ENCODE data around the gene ERGIC1. TPM values are rescaled to one million over a fixed set of nuclear protein-coding genes. Genes with fewer than 3 reads are reported as not detected.

The ERGIC1 gene
- total RNA-seq, 2 experiments from 2014 or later = 59.5 to 63.2 TPM

- no peaks in the 10 kb centered on the region for H3K27me3 Mint-ChIP-seq
- ATAC-seq (ENCODE audit: low read depth) (no peak), DNase-seq (no peak)
- no peak overlapping the region for H3K4me3 Mint-ChIP-seq
- H3K4me1 Mint-ChIP-seq = peaks cover 1% of the 10 kb centered on the region
- peaks cover 4% of the 10 kb centered on the region for H3K36me3 Mint-ChIP-seq
- H3K9me3 Mint-ChIP-seq = no peaks in the 10 kb centered on the region
- H3K27ac Mint-ChIP-seq = no peak overlapping the region
- POLR2A ChIA-PET = interaction anchor here (0.7 kb wide), 1 partner anchor 211 kb away, joined by 4 read pairs; no protein-coding TSS in a partner anchor
Observed at GRCh38 chr5:172939071-172939470, 105.0 kb downstream of the ERGIC1 start.

DNA sequence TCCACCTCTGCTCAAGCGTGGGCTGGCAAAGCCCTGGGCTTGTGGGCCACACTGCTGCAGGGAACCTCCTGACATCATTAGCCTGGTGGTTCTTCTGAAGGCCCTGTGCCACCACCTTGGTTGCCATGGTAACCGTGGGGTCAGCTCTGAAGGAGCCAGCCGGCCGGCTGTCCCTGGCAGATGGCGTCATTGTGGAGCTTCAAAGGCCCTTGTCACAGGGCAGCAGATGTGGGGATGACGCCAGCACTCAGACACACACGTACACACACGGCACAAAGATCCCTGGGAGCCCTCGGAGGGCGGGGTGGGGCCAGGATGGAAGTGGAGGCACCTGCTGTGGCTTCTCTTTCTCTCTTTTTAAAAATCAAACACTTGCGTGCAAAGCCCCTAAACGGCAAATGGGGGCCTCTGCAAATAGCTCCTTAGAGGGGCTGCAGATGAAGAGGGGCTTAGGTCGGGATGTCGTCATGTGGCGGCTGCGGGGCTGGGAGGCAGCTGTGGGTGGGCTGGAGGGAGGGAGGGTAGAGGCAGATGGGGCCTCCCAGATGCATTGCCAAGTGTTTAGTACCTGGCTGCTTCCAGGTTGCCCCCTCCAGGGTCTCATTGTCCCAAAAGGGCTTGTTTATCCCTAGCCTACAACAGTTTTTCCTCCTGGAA, 105.7 kb downstream of the ERGIC1 start:
- Mint-ChIP-seq H3K27ac (no peak overlapping the region), H3K4me3 (no peak overlapping the region), H3K9me3 (no peaks in the 10 kb centered on the region), H3K36me3 (peaks cover 4% of the 10 kb centered on the region), H3K4me1 (peaks cover 1% of the 10 kb centered on the region), H3K27me3 (no peaks in the 10 kb centered on the region)
- POLR2A ChIA-PET = no interaction called here
- ATAC-seq (ENCODE audit: low read depth) = no peak
- no peak for DNase-seq

DNA sequence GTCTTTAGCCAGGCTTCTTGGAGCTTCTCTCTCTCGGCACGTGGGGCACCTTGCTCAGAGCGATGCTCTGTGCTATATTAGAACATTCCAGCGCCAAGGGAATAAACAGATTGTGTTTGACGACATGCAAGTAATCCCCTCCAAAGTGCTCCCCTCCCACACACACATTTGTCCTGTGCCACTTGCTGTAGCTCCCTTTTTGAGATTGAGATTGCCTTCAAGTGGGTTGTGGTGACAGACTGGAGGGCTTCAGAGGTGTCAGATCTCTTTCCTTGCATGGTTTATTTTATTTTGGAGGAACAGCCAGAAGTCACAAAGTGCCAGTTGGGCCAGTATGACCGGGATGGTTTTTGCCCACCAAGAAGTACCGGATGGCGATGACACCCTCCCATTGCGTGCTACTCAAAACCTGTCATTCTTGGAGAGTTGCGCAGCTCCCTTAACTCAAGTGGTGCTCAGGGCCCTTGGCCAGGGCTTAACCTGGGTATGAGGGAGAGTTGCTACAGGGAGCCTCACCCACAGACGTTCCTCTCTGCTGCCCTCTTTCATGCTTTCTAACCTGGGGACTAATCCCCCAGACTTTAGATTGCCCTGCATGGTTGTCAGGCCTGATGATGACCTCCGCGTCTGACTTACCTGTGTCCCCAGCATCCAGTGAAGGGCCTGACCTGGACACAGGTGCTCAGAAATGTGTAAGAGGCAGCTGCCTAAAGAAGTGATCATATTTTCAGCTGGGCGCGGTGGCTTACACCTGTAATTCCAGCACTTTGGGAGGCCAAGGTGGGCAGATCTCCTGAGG, 106.4 kb downstream of the ERGIC1 start:
- POLR2A ChIA-PET = interaction anchor here (1.2 kb wide), 1 partner anchor 18 kb away, joined by 4 read pairs; the partner anchor contains the start of gene RPL26L1

DNA sequence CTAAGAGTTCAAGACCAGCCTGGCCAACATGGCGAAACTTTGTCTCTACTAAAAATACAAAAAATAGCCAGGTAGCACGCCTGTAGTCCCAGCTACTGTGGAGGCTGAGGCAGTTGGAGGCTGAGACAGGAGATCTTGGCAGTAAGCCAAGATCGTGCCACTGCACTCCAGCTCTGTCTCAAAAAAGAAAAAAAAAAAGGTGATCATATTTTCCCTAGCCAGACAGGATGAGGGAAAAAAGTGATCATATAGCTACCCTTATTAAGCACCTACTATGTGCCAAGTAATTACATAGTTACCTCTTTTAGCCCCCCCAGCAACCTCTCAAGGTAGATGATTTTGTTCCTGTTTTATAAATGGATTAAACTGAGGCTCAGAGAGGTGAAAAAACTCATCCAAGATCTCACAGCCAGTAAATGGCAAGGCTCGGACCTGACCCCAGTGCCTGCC, 107.0 kb downstream of the ERGIC1 start:
- Mint-ChIP-seq H3K27me3 (no peaks in the 10 kb centered on the region), H3K36me3 (peaks cover 3% of the 10 kb centered on the region), H3K9me3 (no peaks in the 10 kb centered on the region), H3K27ac (no peak overlapping the region), H3K4me3 (no peak overlapping the region), H3K4me1 (peaks cover 1% of the 10 kb centered on the region)
- DNase-seq = no peak
- no peak for ATAC-seq (ENCODE audit: low read depth)
- POLR2A ChIA-PET = interaction anchor here (1.2 kb wide), 1 partner anchor 18 kb away, joined by 4 read pairs; the partner anchor contains the start of gene RPL26L1

More for the DNA sequence above, 106.4 kb downstream of the ERGIC1 start:
- Mint-ChIP-seq H3K27me3 (no peaks in the 10 kb centered on the region), H3K36me3 (peaks cover 4% of the 10 kb centered on the region), H3K4me1 (peaks cover 1% of the 10 kb centered on the region), H3K27ac (no peak overlapping the region), H3K4me3 (no peak overlapping the region), H3K9me3 (no peaks in the 10 kb centered on the region)
- ATAC-seq (ENCODE audit: low read depth) (no peak), DNase-seq (no peak)

DNA sequence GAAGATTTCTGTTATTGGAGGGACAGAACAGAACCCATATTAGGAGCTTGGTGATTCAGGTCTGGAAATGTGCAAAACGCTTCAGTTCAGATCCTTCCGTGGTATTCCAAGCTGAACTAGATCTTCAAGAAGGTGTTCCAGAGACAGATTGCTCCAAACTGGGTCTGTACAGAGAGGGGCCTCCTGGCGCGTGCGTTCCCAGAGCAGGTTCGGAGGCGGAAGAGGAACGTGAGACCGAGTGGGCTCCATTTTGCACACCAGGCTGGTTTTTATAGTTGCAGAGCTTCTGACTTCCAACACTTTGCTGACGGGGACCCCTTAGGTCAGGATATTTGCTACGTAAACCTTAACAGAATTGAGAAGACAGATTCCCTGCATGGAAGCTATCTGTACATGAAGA, 108.5 kb downstream of the ERGIC1 start:
- DNase-seq (no peak), ATAC-seq (ENCODE audit: low read depth) (no peak)
- Mint-ChIP-seq H3K4me1 (no peaks in the 10 kb centered on the region), H3K27me3 (no peaks in the 10 kb centered on the region), H3K4me3 (no peak overlapping the region), H3K27ac (no peak overlapping the region), H3K9me3 (no peaks in the 10 kb centered on the region), H3K36me3 (no peaks in the 10 kb centered on the region)
- POLR2A ChIA-PET = no interaction called here

DNA sequence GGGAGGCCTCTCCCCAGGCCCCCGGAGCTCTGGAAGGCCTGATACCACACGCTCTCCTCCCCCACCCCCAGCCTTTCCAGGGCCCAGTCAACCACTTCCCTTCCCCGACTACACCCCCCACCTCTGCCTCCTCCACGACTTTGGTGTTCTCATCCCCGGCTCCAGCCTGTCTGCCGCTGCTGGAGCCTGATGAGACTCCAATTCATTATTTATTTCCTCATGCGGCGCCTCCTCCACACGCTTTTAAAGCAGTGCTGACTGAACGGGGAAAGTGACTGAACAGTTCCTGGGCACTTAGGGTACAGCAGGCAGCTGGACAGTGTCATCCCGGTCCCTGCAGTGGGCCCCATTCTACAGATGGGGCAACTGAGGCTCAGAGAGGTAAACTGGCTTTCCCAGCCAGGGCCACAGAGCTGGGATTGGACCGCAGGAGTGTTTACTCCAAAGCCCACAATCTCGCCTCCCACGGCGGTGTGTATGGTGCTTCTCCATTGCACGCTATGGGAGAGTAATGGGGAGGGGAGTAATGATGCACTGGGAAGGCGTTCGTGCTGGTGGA, 109.3 kb downstream of the ERGIC1 start:
- no peaks in the 10 kb centered on the region for H3K36me3 Mint-ChIP-seq
- no peaks in the 10 kb centered on the region for H3K4me1 Mint-ChIP-seq
- ATAC-seq (ENCODE audit: low read depth) = no peak
- H3K9me3 Mint-ChIP-seq = no peaks in the 10 kb centered on the region
- POLR2A ChIA-PET = no interaction called here
- no peak for DNase-seq
- no peak overlapping the region for H3K27ac Mint-ChIP-seq
- no peak overlapping the region for H3K4me3 Mint-ChIP-seq
- H3K27me3 Mint-ChIP-seq = no peaks in the 10 kb centered on the region

DNA sequence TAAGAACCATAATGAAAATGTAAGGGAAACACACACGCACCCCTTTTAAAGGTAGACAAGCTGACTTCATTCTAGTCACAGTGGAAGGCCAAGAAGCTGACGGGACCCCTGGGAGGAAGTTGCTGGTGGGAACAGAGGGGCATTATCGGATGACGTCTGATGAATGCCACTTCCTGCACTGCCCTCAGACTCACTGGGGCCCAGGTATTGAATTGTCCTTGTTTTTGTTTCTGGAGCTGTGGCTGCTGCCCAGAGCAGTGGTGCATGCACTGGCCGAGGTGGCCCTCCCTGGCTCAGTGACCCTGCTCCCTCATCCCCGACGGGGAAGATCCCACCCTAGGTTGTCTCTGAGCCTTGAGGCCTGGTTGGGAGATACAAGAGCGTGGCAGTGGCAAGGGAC, 109.9 kb downstream of the ERGIC1 start:
- no peaks in the 10 kb centered on the region for H3K27me3 Mint-ChIP-seq
- no peak overlapping the region for H3K4me3 Mint-ChIP-seq
- H3K27ac Mint-ChIP-seq = no peak overlapping the region
- H3K4me1 Mint-ChIP-seq = no peaks in the 10 kb centered on the region
- ATAC-seq (ENCODE audit: low read depth) = no peak
- no peak for DNase-seq
- H3K36me3 Mint-ChIP-seq = no peaks in the 10 kb centered on the region
- POLR2A ChIA-PET = no interaction called here
- H3K9me3 Mint-ChIP-seq = no peaks in the 10 kb centered on the region

- POLR2A ChIA-PET = interaction anchor here (0.6 kb wide), 2 partner anchors 653 to 1266 kb away, joined by 3 to 4 read pairs; no protein-coding TSS in a partner anchor
- H3K27ac Mint-ChIP-seq = no peak overlapping the region
Observed at GRCh38 chr5:172944741-172945140, 110.7 kb downstream of the ERGIC1 start.

GRCh38 chr5:172945151-172945550, 111.1 kb downstream of the ERGIC1 start:
- H3K4me1 Mint-ChIP-seq = peaks cover 1% of the 10 kb centered on the region
- H3K27me3 Mint-ChIP-seq = no peaks in the 10 kb centered on the region
- no peak overlapping the region for H3K4me3 Mint-ChIP-seq
- no peak for DNase-seq
- no peak overlapping the region for H3K27ac Mint-ChIP-seq
- ATAC-seq (ENCODE audit: low read depth) = no peak
- POLR2A ChIA-PET = interaction anchor here (0.6 kb wide), 1 partner anchor 653 kb away, joined by 4 read pairs; no protein-coding TSS in a partner anchor
- H3K9me3 Mint-ChIP-seq = no peaks in the 10 kb centered on the region
- no peaks in the 10 kb centered on the region for H3K36me3 Mint-ChIP-seq

More at GRCh38 chr5:172944741-172945140, 110.7 kb downstream of the ERGIC1 start:
- Mint-ChIP-seq H3K4me1 (peaks cover 1% of the 10 kb centered on the region), H3K9me3 (no peaks in the 10 kb centered on the region), H3K27me3 (no peaks in the 10 kb centered on the region), H3K4me3 (no peak overlapping the region), H3K36me3 (no peaks in the 10 kb centered on the region)
- DNase-seq = no peak
- ATAC-seq (ENCODE audit: low read depth) = no peak

- POLR2A ChIA-PET = no interaction called here
- Mint-ChIP-seq H3K4me3 (no peak overlapping the region), H3K27ac (no peak overlapping the region), H3K9me3 (no peaks in the 10 kb centered on the region), H3K36me3 (no peaks in the 10 kb centered on the region), H3K27me3 (no peaks in the 10 kb centered on the region), H3K4me1 (peaks cover 1% of the 10 kb centered on the region)
- DNase-seq (no peak), ATAC-seq (ENCODE audit: low read depth) (no peak)
Observed at GRCh38 chr5:172946146-172946545, 112.1 kb downstream of the ERGIC1 start.

GRCh38 chr5:172949426-172949825, 115.4 kb downstream of the ERGIC1 start:
- H3K4me1 Mint-ChIP-seq = peaks cover 2% of the 10 kb centered on the region
- ATAC-seq (ENCODE audit: low read depth) (no peak), DNase-seq (no peak)
- H3K4me3 Mint-ChIP-seq = no peak overlapping the region
- H3K36me3 Mint-ChIP-seq = no peaks in the 10 kb centered on the region
- POLR2A ChIA-PET = no interaction called here
- no peaks in the 10 kb centered on the region for H3K9me3 Mint-ChIP-seq
- no peak overlapping the region for H3K27ac Mint-ChIP-seq
- no peaks in the 10 kb centered on the region for H3K27me3 Mint-ChIP-seq

DNA sequence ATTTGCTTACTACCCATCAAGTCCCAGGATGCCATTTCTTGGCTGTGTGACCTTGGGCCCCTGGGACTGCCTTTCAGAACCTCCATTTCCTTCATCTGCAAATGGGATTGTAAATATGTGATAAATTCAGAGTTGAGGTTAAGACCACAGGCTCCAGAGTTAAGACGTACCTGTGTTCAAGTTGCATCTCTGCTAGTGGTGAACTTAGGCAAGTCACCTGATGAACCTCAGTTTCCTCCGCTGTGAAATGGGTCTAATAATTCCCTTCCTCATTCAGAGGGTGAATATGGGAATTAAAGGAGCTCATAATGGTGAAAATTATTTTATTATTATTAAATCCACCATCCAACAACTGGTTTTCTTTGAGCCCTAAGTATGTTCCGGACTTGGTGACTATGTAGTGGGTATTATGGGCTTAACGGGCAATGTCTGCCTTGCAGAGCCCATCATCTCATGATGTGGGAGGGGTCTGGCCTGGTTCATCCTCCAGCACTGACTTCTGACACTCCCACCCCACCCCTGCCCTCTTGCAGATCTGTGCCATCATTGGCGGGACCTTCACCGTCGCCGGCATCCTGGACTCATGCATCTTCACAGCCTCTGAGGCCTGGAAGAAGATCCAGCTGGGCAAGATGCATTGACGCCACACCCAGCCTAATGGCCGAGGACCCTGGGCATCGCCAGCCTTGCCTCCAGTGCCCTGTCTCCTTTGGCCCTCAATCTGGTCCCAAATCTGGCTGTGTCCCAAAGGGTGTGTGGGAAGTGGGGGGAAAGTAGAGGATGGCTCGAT, 116.3 kb downstream of the ERGIC1 start:
- Mint-ChIP-seq H3K27me3 (no peaks in the 10 kb centered on the region), H3K4me3 (no peak overlapping the region), H3K27ac (no peak overlapping the region), H3K4me1 (peaks cover 2% of the 10 kb centered on the region), H3K36me3 (no peaks in the 10 kb centered on the region), H3K9me3 (no peaks in the 10 kb centered on the region)
- no peak for ATAC-seq (ENCODE audit: low read depth)
- POLR2A ChIA-PET = no interaction called here
- DNase-seq = no peak

Measured in activated naive CD8-positive, alpha-beta T cell treated with anti-CD3 and anti-CD28 coated beads, Interleukin-2, amount 10 ng/mL, durations not matched to agents 7 days and 5 days (primary cell).